ENCODE data around the gene CDH13.

CDH13 gene

DNA sequence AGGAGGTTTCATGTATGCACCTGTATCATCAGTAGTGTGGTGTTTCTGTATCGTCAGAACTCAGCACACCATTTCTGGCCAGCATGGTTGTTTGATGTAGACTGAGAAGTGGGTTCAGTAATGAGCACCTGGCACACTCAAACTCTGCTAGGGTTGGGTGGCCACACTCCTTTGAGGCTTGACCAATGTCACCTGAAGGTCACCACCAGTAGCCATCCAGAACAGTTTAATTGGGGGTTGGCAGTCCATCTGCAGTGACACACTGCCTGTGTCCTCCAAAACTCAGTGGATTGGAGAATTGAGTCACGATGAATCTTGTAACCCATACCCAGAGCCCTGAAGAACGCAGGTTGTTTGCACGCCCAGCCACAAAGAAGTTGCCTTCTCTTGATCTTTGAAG is 1094.2 kb downstream of the CDH13 start:
- no peaks in the 10 kb centered on the region for H3K36me3 ChIP-seq (ENCODE audit: low read depth)
- no peak overlapping the region for H3K4me3 ChIP-seq (ENCODE audit: severe bottlenecking)
- H3K27me3 ChIP-seq (ENCODE audit: insufficient read depth, poor library complexity, severe bottlenecking), result no peaks in the 10 kb centered on the region
- H3K4me1 ChIP-seq (ENCODE audit: insufficient read depth, poor library complexity, severe bottlenecking), result no peaks in the 10 kb centered on the region
- no peak for TF ChIP-seq CTCF (IDR thresholded peaks at IDR 0.05; ENCODE audit: poor library complexity, severe bottlenecking)
- ATAC-seq (ENCODE audit: low read depth), result no peak
- H3K9me3 ChIP-seq (ENCODE audit: severe bottlenecking), result no peaks in the 10 kb centered on the region
- H3K27ac ChIP-seq (ENCODE audit: poor library complexity, severe bottlenecking), result no peak overlapping the region
- no peak for DNase-seq (ENCODE audit: low spot score)

DNA sequence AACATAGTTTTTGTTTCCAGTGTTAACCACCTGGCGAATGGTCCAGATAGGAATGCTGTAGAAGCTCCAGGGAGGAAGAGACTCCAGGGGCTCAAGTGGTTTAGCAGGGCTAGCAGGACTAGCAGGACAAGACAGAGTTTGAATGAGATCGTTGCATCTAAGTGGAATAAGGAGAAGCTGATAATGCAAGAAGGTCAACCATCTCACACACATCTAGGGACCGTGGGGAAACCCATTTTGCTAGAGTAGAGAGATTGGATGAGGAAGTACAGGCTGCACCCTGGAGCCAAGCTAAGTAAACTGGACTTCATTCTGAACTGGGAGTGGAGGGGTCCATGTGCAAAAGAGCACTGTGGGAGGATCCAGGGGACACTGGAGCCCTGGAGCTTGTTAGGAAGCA is 1094.9 kb downstream of the CDH13 start:
- Histone ChIP-seq H3K27ac (ENCODE audit: poor library complexity, severe bottlenecking) (no peak overlapping the region), H3K4me1 (ENCODE audit: insufficient read depth, poor library complexity, severe bottlenecking) (no peaks in the 10 kb centered on the region), H3K27me3 (ENCODE audit: insufficient read depth, poor library complexity, severe bottlenecking) (no peaks in the 10 kb centered on the region), H3K36me3 (ENCODE audit: low read depth) (no peaks in the 10 kb centered on the region), H3K4me3 (ENCODE audit: severe bottlenecking) (no peak overlapping the region), H3K9me3 (ENCODE audit: severe bottlenecking) (no peaks in the 10 kb centered on the region)
- ATAC-seq (ENCODE audit: low read depth) (no peak), DNase-seq (ENCODE audit: low spot score) (no peak)
- TF ChIP-seq CTCF (IDR thresholded peaks at IDR 0.05; ENCODE audit: poor library complexity, severe bottlenecking), result no peak

GRCh38 chr16:83722456-83723183 is 1095.9 kb downstream of the CDH13 start:
- Histone ChIP-seq H3K36me3 (ENCODE audit: low read depth) (no peaks in the 10 kb centered on the region), H3K27ac (ENCODE audit: poor library complexity, severe bottlenecking) (no peak overlapping the region), H3K4me3 (ENCODE audit: severe bottlenecking) (no peak overlapping the region), H3K27me3 (ENCODE audit: insufficient read depth, poor library complexity, severe bottlenecking) (no peaks in the 10 kb centered on the region), H3K9me3 (ENCODE audit: severe bottlenecking) (no peaks in the 10 kb centered on the region), H3K4me1 (ENCODE audit: insufficient read depth, poor library complexity, severe bottlenecking) (no peaks in the 10 kb centered on the region)
- no peak for ATAC-seq (ENCODE audit: low read depth)
- TF ChIP-seq CTCF (IDR thresholded peaks at IDR 0.05; ENCODE audit: poor library complexity, severe bottlenecking), result no peak
- DNase-seq (ENCODE audit: low spot score), result no peak

DNA sequence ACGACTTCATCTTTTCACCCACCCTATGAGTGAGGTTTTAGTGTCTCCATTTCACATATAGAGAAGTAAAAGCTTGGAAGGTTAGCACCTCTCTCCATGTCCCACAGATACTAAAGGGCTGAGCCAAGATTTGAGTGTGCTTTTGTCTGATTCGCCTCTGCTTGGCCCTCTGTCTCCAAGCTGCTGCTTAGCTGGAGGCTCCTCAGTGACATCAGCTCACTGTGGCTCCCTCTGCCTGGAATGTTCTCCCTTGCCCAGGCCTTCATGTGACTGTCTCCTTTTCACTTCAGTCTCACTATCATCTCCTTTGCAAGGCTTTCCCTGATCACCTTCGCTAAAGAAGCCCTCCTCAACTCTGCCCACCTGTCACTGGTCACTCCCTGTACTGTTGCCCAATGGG is 1096.5 kb downstream of the CDH13 start:
- ATAC-seq (ENCODE audit: low read depth) (no peak), DNase-seq (ENCODE audit: low spot score) (no peak)
- Histone ChIP-seq H3K27me3 (ENCODE audit: insufficient read depth, poor library complexity, severe bottlenecking) (no peaks in the 10 kb centered on the region), H3K36me3 (ENCODE audit: low read depth) (no peaks in the 10 kb centered on the region), H3K4me3 (ENCODE audit: severe bottlenecking) (no peak overlapping the region), H3K4me1 (ENCODE audit: insufficient read depth, poor library complexity, severe bottlenecking) (no peaks in the 10 kb centered on the region), H3K9me3 (ENCODE audit: severe bottlenecking) (no peaks in the 10 kb centered on the region), H3K27ac (ENCODE audit: poor library complexity, severe bottlenecking) (no peak overlapping the region)
- TF ChIP-seq CTCF (IDR thresholded peaks at IDR 0.05; ENCODE audit: poor library complexity, severe bottlenecking), result no peak

GRCh38 chr16:83723901-83724300 is 1097.1 kb downstream of the CDH13 start:
- Histone ChIP-seq H3K9me3 (ENCODE audit: severe bottlenecking) (no peaks in the 10 kb centered on the region), H3K4me3 (ENCODE audit: severe bottlenecking) (no peak overlapping the region), H3K27me3 (ENCODE audit: insufficient read depth, poor library complexity, severe bottlenecking) (no peaks in the 10 kb centered on the region), H3K4me1 (ENCODE audit: insufficient read depth, poor library complexity, severe bottlenecking) (no peaks in the 10 kb centered on the region), H3K27ac (ENCODE audit: poor library complexity, severe bottlenecking) (no peak overlapping the region), H3K36me3 (ENCODE audit: low read depth) (no peaks in the 10 kb centered on the region)
- TF ChIP-seq CTCF (IDR thresholded peaks at IDR 0.05; ENCODE audit: poor library complexity, severe bottlenecking), result no peak
- ATAC-seq (ENCODE audit: low read depth) (no peak), DNase-seq (ENCODE audit: low spot score) (no peak)

Measured in RWPE2 (cell line).